ENCODE measurements around the gene MRPL21. TPM values are rescaled to one million over a fixed set of nuclear protein-coding genes. Genes with fewer than 3 reads are reported as not detected.
"Not testable (repeated sequence)": the region's sequence is repeated elsewhere in the genome, so short reads cannot be mapped to it uniquely, and the experiment has no call there.

MRPL21 gene
- polyA plus RNA-seq, 1 donor: 44.5 TPM

DNA sequence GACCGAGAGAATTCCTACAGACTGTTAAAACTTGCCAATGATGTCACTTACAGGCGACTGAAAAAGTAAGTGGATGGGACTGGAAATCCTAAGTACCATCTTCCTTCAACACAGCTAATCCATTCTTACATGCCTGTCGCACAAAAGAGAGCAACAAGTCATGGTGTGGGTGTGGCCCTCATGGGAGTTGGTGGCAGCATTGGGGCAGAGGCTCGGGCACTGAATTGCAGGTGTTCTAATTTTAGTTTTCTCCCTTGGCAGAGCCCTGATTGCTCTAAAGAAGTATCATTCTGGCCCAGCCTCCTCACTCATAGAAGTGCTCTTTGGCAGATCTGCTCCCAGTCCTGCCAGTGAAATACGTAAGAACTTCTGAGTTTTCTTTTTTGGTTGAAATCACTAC lies 4.6 kb upstream of the MRPL21 start:
- DNase-seq: no peak

DNA sequence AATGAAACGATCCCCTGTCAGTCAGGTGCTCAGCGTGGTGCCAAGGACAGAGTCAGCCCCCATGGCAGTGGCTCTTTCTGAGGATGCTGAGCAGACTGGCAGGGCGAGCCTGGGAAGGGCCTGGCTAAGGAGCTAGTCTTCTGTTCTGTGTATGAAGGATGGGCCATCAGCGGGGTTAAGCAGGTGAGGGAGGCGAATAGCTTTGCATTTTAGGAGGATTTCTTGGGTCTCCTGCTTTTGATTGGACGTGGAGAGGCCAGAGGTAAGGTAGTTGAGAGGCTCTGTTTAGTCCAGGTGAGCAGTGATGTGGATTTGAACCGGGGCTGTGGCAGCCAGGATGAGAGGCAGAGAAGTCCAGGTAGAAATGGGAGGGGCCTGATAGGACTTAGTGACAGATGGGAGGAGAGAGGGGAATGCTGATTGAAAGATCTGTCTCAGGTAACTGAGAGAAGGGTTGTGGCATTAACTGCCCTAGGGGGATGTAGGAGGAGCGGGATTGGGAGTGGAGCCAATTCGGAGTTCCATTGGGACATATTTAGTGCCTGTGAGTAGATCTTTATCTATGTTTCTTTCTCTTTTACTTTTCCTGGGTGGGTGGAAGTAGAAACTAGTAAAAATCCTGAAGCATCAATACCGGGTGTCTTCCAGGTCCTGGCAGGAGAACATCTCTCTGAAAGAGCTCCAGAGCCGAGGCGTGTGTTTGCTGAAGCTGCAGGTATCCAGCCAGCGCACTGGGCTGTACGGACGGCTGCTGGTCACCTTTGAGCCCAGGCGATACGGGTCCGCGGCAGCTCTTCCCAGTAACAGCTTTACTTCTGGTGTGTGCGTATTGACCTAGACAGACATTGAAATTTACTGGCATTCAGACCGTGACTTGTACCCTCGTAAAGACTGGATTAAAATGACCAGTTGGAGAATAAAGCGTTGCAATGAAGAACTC lies 2.1 kb upstream of the MRPL21 start:
- no peak for DNase-seq

DNA sequence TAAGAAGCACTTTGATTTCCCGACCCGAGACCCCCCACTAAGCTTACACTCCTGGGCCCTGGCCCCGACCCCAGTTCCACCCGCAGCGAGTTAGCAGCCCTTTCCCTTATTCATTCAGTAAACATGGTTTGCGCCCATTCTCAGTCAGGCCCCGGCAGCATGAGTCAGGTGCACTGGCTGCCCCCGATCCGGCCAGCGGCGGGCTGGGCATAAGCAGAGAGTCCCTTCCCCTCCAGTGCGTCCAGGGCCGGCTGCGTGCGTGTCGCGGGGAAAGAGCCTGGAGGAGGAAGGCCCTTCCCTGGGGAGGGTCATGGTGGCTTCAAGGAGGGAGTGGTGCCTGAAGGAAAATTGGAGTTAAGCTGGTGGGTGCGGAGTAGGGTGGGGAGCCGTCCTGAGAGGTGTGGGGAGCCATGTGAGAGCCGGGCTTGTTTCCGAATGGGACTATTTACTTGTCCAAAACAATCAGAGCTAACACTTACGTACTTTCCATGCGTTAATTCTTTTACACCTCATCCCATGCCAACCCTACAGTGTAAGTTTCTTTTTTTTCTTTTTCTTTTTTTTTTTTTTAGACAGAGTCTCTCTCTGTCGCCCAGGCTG lies 716 bp upstream of the MRPL21 start:
- DNase-seq: no peak

DNA sequence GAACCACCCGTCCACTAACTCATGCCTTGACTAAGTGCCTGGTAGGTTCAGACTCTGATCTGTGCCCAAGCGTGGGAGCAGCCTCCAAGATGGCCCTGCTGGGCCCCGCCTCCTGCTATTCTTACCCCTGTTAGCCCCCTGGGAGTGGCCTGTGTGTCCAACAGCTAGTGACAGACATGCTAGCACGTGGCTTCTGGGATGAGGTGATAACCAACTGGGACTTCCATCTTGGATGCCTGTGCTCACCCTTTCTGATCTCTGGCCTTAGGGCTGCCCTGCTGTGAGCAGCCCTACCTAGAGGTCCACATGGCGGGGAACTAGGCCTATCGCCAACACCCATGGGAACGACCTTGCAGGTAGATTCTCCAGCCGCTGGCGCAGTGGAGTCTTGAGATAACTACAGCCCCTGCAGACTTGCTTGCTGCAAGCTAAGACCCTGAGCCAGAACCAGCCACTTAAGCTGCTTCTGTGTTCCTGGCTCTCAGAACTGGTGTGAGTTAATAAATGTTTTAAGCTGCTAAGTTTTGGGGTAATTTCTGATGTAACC lies 2.7 kb downstream of the MRPL21 start:
- DNase-seq: no peak

DNA sequence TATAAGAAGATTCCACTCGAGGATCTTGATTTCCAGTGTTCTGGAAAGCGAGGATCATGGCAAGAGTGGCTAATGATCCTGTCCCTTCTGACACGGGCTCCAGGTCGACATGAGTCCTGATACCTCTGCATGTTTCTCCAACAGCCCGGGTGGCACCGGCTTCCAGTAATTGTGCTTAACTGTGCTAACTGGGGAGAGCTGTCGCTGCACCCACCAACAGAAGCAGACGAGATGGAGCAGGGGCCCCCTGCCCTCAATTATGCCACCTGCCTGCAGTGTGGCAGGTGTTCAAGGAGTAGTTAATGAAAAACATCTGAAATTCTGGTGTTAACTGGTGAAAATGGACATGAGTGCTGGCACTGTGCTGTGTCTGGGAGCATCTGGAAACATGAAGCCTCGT lies 6.2 kb downstream of the MRPL21 start:
- no peak for DNase-seq

DNA sequence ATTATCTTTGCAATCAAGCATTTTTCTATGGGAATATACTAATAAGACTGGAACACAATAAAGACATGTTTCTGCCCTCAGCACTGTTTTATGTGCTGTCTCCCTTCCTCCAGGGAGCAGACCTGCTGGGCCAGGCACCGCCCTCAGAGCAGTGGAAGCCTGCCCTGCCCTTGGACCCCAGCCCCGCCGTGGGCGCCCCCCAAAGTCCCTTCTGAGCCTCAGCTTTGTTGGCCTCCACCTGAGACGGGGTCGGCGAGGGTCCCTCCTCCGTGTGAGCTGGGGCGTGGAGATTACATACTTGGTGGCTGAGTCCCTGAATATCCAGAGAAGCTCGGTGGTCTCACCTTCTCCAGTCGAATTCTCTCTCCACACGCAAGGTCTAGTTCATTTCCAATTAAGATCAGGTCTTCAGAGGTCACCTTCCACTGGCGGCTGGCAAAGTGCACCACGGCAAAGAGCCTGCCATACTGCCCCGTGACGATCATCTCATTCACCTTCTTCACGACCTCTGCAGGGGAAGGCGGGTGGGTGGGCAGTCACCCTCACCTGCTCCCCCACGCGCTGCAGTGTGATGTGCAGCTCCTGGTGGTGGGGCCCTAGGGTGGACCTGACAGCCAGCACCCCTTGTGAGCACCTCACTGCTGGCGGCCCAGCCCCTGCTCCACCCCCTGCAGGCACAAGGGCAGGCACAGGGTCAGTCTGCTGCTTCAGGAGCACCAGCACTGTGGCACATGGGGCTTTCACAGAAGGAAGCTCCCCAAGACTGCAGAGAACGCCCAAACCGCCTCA lies 7.3 kb downstream of the MRPL21 start:
- DNase-seq: no peak

DNA sequence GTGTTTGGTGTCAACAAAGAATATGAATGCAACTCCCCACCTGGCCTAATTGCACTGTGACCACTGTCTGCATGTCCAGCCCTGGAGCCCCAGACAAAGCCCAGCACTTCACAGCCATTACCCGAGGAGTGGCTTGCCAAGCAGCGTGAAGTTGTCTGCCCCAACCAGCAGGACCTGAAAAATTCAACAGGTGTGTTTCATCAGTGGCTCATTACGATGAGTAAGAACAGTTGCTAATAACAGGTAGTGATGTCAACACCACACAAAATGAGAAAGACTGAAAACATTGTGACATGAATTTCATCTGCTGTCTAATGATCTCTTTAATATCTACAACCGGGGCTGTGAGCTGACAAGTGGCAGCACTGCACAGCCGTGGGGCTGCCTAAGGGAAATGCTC lies 10.3 kb downstream of the MRPL21 start:
- no peak for DNase-seq

DNA sequence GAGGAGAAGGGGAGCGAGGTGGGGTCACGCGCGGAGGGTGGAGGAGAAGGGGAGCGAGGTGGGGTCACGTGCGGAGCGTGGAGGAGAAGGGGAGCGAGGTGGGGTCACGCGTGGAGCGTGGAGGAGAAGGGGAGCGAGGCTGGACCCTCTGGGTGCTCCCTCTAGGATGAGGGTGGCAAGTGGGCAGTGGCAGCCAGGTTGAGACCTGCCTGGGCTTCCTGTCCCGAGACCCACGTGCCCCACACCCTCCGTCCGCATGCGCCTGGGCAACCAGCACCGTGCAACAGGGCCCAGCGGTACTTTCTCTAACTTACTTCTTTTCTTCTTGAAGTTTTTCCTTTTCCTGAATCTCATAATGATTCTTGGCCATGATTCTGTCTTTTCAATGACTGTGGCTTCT lies 11.1 kb downstream of the MRPL21 start:
- no peak for DNase-seq

DNA sequence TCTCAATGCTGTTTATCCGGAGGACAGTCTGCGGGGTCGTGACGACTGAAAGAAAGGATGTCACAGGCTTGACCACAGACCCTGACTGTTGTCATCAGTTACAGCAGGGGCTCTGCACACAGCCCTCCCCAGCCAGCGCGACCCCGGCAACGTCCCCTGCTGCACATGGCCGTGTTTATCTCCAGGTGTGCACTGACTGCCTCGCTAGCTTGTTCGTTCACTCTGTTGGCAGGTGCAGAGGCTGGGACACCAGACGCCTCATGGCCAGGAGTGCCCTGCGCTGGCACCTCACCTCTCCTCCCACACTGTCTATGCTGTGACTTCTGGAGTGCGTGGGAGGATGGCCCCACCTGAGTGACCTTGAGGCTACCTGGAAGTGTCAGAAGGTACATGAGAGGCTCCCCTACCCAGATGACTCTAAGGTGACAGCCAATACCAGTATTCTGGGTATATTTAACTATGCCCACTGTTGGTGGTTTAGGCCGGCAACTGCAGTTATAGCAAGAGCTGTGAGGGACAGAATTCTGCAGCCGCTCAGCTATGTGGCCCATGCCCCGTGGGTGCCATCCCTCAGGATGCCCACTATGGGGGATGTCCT lies 12.2 kb downstream of the MRPL21 start:
- DNase-seq: no peak

DNA sequence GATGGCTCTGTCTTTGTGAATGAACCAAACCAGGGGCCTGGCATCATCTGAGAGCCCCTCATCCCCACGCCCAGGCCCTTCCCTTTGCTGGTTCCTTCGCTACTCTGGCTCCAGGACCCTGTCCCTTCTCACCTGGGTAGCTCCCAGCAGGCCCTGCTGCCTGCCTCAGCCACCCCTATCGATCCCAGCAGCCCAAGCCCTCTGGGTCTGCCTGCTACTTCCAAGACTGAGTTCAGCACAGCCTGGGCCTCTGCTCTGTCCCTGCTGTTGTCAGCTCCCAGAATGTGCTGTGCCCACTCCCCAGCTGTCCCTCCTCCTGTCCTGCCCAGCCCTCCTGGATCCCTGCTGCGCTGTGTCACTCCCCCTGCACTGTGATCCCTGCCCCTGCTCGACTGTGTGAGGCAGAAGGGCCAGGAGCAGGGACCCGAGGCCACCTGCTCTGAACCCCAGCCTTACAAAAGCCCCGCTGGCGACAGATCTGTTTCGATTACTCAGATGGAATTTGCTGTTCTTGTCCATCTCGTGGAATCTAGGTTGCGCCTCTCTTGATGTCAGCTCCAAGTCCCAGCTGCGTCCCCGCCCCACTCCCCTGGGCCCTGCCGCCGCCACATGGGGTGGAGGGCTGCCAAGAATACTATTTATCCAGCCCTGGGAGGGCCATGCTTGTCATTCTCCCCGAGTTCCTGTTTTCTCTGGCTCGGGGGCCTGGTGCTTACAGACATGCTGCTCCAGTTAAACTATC lies 13.0 kb downstream of the MRPL21 start:
- DNase-seq: peak; percentile 72

DNA sequence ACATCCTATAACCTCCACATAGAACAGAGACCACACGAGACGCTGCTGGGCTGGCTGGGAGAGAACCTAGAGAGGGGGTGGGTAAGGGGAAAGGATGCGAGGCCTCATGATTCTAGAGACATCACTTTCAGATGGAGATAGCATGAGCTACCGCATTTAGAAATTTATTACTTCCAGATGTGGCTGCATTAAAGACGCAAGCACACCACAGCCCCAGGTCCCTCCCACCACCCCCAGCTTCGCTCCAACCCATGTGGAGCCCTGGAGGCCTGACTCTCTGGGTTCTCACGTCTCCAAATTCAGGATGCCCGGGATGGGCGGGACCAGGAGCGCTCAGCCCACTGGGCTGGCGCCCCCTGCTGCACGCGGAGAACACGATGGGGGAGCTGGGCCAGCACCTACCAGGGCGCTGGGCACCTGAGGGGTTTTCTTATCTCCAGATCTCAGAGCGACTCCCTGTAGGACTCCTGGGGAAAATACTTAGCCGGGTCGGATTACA lies 13.6 kb downstream of the MRPL21 start:
- peak; percentile 88 for DNase-seq

DNA sequence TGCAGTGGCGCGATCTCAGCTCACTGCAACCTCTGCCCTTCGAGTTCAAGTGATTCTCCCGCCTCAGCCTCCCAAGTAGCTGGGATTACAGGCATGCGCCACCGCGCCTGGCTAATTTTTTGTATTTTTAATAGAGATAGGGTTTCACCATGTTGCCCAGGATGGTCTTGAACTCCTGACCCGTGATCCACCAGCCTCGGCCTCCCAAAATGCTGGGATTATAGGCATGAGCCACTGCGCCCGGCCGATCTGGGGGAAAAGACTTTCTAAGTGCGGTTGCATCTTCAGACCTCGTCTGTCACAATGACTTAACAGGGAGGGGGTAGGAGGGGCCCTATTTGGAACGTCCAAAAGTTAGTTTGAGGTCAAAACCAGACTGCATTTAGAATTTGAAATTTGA lies 18.8 kb downstream of the MRPL21 start:
- not testable (repeated sequence) for DNase-seq

DNA sequence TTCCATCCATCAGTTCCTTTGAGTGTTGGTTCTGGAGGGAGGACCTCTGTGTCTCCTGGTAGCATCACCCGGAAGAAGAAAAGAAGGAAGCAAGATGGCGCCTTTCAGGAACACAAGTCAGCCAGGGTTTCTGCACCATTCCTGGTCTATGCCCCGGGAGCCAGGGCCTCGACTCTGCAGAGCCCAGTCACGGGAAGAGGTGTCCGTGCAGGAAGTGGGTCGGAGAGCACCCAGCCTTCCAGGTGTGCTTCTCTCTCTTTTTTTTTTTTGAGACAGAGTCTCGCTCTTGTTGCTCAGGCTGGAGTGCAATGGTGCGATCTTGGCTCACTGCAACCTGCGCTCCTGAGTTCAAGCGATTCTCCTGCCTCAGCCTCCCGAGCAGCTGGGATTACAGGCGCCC lies 21.2 kb downstream of the MRPL21 start:
- no peak for DNase-seq

DNA sequence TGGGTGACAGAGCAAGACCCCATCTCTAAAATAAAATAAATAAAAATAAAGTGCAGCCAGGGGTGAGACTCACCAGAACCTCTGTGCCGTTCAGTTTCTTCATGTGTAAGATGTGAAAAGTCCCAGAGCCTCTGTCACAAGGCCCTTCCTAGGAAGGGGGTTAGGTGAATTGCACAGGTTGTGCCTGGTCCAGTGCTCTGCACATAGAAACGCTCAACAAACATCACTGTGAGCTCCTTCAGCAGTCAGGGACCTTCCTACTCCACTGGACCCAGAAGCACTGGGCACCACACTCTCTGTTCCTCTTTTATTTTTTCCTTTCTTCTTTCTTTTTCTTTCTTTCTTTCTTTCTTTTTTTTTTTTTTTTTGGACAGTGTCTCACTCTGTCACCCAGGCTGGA lies 22.3 kb downstream of the MRPL21 start:
- DNase-seq: no peak

DNA sequence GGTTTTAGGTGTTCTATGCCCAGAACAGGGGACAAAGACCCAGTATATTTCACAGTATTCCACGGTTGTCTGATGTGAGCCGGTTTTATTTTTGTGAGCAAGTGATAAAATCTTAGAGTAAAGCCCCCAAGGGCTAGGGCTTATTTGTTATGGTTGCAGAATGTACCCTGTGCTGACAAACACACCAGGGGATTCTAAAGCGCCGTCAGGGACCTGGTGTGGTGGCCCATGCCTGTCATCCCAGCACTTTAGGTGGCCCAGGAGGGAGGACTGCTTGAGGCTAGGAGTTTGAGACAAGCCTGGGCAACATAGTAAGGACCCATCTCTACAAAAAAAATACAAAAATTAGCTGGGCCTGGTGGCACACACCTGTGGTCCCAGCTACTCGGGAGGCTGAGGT lies 22.8 kb downstream of the MRPL21 start:
- DNase-seq: no peak

DNA sequence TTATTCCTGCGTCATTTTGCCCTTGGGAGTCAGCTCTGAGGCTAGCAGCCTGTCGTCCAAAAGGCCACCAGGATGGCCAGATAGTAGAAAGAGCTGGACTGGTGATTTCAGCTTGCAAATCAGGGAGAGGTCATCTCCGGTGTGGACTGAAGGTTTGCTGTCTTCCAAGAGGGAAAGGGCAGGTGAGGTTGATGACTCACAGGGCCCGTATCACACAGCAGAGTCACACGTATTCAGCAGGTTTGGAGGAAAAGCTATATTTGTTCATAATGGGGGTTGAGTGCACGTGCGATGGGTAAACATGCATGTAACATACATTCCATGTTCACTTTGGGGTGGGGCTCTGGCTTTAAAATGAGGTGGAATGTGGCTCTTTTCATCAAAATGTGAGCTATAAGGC lies 25.6 kb downstream of the MRPL21 start:
- DNase-seq: no peak

DNA sequence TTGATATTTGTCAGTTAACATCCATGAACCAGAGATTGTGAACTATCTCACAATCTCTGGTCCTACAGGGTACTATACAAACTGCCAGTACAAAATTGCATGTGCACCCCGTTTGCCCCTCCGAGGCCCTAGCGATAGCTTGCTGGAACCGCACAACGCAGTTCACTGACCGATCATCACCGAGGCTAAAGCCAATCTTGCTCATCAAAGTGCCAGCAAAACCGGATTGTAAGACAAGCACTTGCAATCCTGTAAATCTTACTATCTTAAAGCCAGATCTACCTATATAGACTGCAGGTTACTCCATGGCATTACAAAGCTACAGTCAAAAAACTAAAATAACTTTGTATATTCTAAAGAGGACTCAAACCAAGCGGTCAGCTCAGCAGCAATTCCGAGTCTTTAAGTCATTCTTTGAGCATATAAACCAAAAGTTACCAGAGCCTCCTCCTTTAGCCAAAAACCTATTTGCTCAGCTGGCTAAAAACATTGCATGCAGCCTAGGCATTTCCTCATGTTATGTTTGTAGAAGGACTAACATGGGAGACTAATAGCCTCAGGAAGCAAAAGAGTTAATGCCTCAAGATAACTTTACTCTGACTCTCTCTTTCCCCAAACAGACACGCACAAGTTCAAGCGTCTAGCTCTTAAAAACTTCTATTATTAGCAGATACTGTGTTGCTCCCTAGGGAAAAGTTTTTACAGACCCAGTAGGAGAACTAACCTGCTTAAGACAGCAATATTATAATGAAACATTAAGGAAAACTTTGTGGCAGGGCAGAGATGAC lies 31.2 kb downstream of the MRPL21 start:
- DNase-seq: no peak

DNA sequence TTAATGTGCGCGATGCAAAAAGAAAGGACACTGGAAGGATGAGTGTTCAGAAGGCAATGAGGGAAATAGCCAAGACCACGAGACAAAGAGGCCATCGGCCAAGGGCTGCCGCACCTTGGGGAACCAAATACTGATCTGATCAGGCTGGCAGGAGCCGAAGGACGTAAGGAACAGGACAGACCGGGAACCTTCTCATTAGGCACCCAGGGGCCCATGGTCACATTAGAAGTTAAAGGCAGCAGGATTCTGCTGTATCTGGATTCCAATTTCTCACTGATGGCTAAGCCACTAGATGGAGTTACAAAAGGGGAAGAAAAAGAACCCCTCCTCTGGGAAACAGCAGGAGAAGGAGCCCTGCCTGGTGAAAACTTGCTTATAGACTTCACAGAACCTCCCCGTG lies 33.2 kb downstream of the MRPL21 start:
- DNase-seq: no peak

DNA sequence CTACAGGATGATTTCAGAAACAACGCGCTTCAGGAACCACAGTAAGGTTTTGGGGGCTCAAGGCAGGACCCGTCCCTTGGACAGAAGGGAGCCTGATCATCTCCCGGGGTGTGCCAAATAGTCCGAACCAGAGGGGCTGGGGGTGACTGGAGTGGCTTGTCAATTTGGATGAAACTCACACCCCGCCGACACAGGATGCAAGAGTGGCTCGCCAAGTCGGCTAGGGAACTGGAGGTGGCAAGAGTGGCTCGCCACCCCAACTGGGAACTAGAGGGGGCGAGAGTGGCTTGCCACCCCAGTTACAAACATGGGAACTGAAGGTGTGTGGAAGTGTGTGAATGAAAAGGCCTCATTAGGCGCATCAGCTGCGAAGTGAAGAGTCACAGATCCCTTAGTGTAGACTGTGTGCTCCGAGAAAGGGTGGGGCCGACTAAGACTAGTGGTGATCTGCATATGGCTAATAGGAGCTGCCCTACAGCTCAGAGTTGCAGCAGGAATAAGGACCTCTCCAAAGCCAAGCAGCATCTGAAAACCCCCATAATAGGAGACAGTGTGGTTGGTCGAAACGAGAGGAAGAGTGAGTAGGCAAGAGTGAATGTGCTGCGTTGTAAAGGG lies 35.3 kb downstream of the MRPL21 start:
- DNase-seq: no peak

DNA sequence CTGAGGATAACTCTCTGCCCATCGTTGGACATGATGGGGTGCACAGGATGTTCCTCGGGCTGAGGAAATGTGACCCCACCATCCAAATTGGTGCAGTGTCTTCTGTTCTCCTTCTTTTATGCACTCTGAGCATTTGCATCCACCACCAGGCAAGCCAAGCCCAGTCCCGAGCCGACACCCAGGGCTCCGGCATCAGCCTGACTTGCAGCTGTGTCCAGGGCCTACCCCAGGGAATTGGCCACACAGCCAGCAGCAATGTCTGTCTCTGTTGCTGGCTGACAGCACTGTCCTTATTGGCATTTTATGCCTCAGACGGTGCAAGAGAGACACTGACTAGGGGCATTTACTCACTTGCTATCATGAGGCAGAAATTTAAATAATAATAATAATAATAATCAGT lies 36.6 kb downstream of the MRPL21 start:
- DNase-seq: no peak

All from hindlimb muscle (tissue), 1 donor.